Measurements from ENCODE around the gene CDCP2.
"Not testable (repeated sequence)": the region's sequence is repeated elsewhere in the genome, so short reads cannot be mapped to it uniquely, and the experiment has no call there.

Gene CDCP2

GRCh38 chr1:54167422-54168139 is 14.8 kb upstream of the CDCP2 start:
- no peak for DNase-seq

DNA sequence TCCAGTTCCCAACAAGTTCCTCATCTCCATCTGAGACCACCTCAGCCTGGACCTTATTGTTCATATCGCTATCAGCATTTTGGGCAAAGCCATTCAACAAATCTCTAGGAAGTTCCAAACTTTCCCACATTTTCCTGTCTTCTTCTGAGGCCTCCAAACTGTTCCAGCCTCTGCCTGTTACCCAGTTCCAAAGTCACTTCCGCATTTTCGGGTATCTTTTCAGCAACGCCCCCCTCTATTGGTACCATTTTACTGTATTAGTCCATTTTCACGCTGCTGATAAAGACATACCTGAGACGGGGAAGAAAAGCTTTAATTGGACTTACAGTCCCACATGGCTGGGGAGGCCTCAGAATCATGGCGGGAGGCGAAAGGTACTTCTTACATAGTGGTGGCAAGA is 13.6 kb upstream of the CDCP2 start:
- not testable (repeated sequence) for DNase-seq

- no peak for DNase-seq
These were observed 12.3 kb upstream of the CDCP2 start for GRCh38 chr1:54165146-54165545.

DNA sequence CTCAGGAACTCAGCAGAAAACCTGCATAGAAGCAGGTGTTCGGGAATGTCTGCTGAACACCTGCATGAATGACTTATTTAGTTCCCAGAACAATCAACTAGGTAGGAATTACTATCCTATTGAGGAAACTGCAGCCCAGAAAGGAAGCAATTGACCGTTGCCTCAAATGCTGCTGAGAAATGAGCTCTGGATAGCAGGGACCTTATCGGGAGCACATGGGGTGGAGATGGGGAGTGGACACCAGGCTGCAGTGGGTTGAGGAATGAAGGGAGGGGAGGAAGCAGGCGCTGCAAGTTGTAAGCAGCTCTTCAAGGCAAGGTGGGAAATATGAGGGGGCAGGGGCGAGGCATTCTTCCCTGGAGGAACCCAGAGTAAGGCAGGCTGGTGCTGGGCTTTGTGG is 10.8 kb upstream of the CDCP2 start:
- no peak for DNase-seq

DNA sequence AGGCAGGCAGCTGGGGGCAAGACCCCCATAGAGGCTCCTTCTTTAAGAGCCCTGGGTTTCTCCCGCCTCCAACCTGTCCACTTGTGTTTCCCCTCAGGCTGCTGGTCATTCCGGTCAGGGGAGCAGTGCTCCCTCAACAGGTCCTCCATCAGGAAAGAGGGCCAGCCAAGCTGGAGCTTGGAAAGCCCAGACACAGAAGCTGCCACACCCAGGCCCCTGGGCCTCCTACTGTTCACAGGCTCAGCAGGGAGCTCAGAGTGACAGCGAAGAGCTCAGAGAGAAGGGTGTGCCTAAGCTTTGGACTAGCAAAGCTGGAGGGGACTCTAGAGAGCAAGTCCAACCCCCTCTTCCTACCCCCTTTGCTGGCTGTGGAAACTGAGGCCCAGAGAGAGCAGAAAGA is 10.3 kb upstream of the CDCP2 start:
- DNase-seq, result no peak

GRCh38 chr1:54161495-54162168 is 8.8 kb upstream of the CDCP2 start:
- DNase-seq, result no peak

GRCh38 chr1:54160351-54160750 is 7.6 kb upstream of the CDCP2 start:
- DNase-seq, result no peak

- DNase-seq, result no peak
These were observed 7.0 kb upstream of the CDCP2 start for GRCh38 chr1:54159733-54160316.

DNA sequence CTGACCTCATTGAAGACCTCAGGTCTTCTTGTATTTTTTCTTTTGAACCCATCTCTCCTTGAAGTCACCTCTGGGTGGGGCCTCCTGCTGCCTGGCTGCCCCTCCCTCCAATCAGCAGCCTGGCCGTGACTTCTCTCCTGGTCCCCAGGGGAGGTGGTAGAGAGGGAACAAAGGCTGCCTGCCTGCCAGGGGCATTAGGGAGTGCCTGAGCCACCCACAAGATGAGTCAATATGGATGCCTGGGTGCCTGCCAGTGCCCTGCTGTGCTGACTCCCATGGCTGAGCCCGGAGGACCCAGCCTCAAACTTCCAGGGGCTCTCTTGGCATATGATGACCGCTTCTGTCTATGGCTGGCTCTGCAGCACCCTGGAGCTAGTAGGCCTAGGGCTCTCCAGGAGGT is 5.3 kb upstream of the CDCP2 start:
- DNase-seq, result no peak

GRCh38 chr1:54157401-54157800 is 4.6 kb upstream of the CDCP2 start:
- DNase-seq, result no peak

- no peak for DNase-seq
These were observed 4.2 kb upstream of the CDCP2 start for GRCh38 chr1:54156986-54157385.

GRCh38 chr1:54156201-54156600 is 3.4 kb upstream of the CDCP2 start:
- DNase-seq, result no peak

GRCh38 chr1:54153535-54154439 is 987 bp upstream of the CDCP2 start:
- no peak for DNase-seq

DNA sequence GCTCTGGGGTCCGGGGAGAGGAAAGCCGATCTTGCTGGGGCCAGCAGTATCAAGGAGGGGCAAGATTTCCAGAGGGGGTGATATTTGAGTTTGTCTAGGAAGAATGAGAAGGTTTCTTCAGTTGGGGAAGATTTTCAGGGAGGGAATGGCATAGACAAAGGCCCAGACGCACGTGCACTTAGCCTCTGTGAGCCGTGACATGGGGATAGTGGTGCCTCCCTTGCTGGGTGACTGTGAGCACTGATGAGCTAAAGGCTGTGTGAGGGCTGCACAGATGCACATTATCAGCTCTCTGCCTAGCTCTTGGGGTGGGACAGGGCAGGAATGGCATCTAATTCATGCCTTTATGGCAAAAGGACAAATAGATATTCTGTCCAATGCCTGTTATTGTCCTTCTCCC is 1.8 kb downstream of the CDCP2 start:
- no peak for DNase-seq

- no peak for DNase-seq
These were observed 3.1 kb downstream of the CDCP2 start for GRCh38 chr1:54149734-54150133.

GRCh38 chr1:54144366-54144765 is 8.4 kb downstream of the CDCP2 start:
- DNase-seq, result no peak

GRCh38 chr1:54142146-54142900 is 10.5 kb downstream of the CDCP2 start:
- no peak for DNase-seq

DNA sequence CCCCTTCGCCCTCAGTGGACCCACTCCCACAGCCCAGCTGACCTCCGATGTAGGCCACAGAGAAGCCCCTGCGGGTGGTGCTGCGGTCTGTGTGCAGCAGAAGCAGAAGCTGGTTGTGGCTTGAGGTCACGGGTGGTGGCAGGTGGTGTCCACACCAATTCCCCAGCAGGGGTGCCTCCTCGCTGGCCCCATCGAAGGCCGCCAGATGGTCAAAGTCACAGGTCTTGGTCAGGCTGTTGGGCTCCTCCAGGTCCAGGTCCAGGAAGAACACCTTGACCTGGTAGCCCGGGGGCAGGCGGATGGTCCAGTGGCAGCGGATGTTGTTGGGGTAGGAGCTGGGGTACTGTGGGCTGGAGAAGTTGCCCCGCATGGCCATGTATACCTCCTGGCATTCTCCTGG is 13.1 kb downstream of the CDCP2 start:
- no peak for DNase-seq

GRCh38 chr1:54138994-54139393 is 13.8 kb downstream of the CDCP2 start:
- no peak for DNase-seq

- no peak for DNase-seq
These were observed 15.2 kb downstream of the CDCP2 start for GRCh38 chr1:54137534-54138061.

DNA sequence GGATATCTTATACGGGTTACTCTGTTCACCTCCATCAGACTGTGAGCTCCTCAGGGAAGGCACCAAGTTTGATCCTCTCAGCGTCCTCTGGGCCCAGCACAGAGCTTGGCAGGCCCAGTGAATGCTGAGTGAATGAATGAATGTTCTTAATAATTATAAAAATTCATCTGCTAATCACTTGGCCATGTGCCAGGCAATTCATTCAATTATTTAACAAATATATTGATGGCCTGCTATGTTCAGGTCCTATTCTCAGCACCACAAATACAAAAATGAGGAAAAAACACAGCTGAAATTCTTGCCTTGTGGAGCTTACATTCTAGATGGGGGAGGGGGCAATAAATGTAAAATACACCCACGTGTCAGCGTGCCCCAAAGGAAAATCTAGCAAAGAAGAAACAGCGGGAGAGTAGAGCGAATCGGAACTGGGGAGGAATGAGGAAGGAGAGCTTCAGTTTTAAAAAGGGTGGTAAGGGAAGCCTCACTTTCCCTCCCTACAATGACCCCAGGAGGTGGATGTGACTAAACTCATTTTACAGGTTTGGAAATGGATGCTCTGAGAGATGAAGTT is 15.8 kb downstream of the CDCP2 start:
- no peak for DNase-seq
